HepG2 (cell line): Measurements from ENCODE around the gene C2orf81. TPM values are rescaled to one million over a fixed set of nuclear protein-coding genes. Genes with fewer than 3 reads are reported as not detected.

Experiments used
- ARID2 ChIP-seq: sonication (generic); formaldehyde crosslinking; IDR thresholded peaks from 2 replicates; pipeline ENCODE4 v1.8.1; 2022; ENCODE audit warnings: mild to moderate bottlenecking, missing genetic modification reagents, borderline replicate concordance
- E2F5 ChIP-seq: sonication (generic); formaldehyde crosslinking; conservative IDR thresholded peaks from 2 replicates; pipeline ENCODE4 v1.4.0; 2020; ENCODE audit warnings: missing genetic modification reagents
- EP300 ChIP-seq, 3 experiments: sonication (generic) in 1 of 3; formaldehyde crosslinking in 1 of 3; IDR thresholded peaks; 2 replicates each; pipeline versions ENCODE4 v1.5.1 to v1.6.1; 2011 to 2020; ENCODE audit warnings: low read depth in 2 of 3, low read length in 2 of 3, borderline replicate concordance in 1 of 3, improper control_type of control experiment in 1 of 3, mild to moderate bottlenecking in 1 of 3, missing genetic modification reagents in 1 of 3, moderate library complexity in 1 of 3
- HIVEP1 ChIP-seq: sonication (generic); formaldehyde crosslinking; IDR thresholded peaks from 2 replicates; pipeline ENCODE4 v1.4.0; 2020; ENCODE audit warnings: mild to moderate bottlenecking, missing genetic modification reagents
- HNRNPUL1 ChIP-seq: fragments of 200-400 bp; formaldehyde crosslinking; IDR thresholded peaks from 2 replicates; pipeline ENCODE4 v1.6.1; 2017; ENCODE audit warnings: low read depth, mild to moderate bottlenecking, low read length, moderate library complexity
- MIER2 ChIP-seq: IDR thresholded peaks from 2 replicates; pipeline ENCODE4 v1.6.1; 2016; ENCODE audit warnings: missing biosample characterization, missing genetic modification reagents
- POLR2AphosphoS2 ChIP-seq: IDR thresholded peaks from 2 replicates; pipeline ENCODE4 v1.6.1; 2011; ENCODE audit warnings: low read depth, low read length, improper control_type of control experiment
- PRDM10 ChIP-seq: sonication (generic); formaldehyde crosslinking; IDR thresholded peaks from 2 replicates; pipeline ENCODE4 v1.4.0; 2020; ENCODE audit warnings: low read depth, missing genetic modification reagents
- RARG ChIP-seq: sonication (generic); formaldehyde crosslinking; IDR thresholded peaks from 2 replicates; pipeline ENCODE4 v1.4.0; 2020; ENCODE audit warnings: low read depth, mild to moderate bottlenecking, missing genetic modification reagents
- SP140L ChIP-seq: sonication (generic); formaldehyde crosslinking; IDR thresholded peaks from 2 replicates; pipeline ENCODE4 v1.4.0; 2020; ENCODE audit warnings: missing genetic modification reagents, borderline replicate concordance
- SRSF9 ChIP-seq: fragments of 200-400 bp; formaldehyde crosslinking; IDR thresholded peaks from 2 replicates; pipeline ENCODE4 v1.6.1; 2018; ENCODE audit warnings: borderline replicate concordance, mild to moderate bottlenecking, low read depth, low read length; ENCODE audit not compliant: insufficient read depth, poor library complexity, severe bottlenecking
- TSC22D2 ChIP-seq: sonication (generic); formaldehyde crosslinking; IDR thresholded peaks from 2 replicates; pipeline ENCODE4 v1.5.1; 2020; ENCODE audit warnings: missing genetic modification reagents, mild to moderate bottlenecking, borderline replicate concordance
- ZBTB49 ChIP-seq: sonication (generic); formaldehyde crosslinking; IDR thresholded peaks from 2 replicates; pipeline ENCODE4 v1.4.0; 2020; ENCODE audit warnings: missing genetic modification reagents, borderline replicate concordance
- ZFP37 ChIP-seq: sonication (generic); formaldehyde crosslinking; IDR thresholded peaks from 2 replicates; pipeline ENCODE4 v1.4.0; 2020; ENCODE audit warnings: missing genetic modification reagents, borderline replicate concordance
- ZFX ChIP-seq: sonication (generic); formaldehyde crosslinking; IDR thresholded peaks from 2 replicates; pipeline ENCODE4 v1.4.0; 2020; ENCODE audit warnings: mild to moderate bottlenecking, low read depth, missing genetic modification reagents, moderate library complexity
- ZFYVE20 ChIP-seq: sonication (generic); formaldehyde crosslinking; IDR thresholded peaks from 2 replicates; pipeline ENCODE4 v1.8.0; 2023; ENCODE audit warnings: low read depth, mild to moderate bottlenecking, moderate library complexity, missing genetic modification reagents, borderline replicate concordance
- ZKSCAN1 ChIP-seq: fragments of 150-350 bp; IDR thresholded peaks from 2 replicates; pipeline ENCODE4 v1.6.1; 2014; ENCODE audit warnings: low read length
- ZNF224 ChIP-seq: sonication (generic); formaldehyde crosslinking; IDR thresholded peaks from 2 replicates; pipeline ENCODE4 v1.5.0; 2020; ENCODE audit warnings: mild to moderate bottlenecking, missing genetic modification reagents
- ZNF30 ChIP-seq: sonication (generic); formaldehyde crosslinking; IDR thresholded peaks from 2 replicates; pipeline ENCODE4 v1.5.0; 2020; ENCODE audit warnings: mild to moderate bottlenecking, missing genetic modification reagents
- ZNF780A ChIP-seq: sonication (generic); formaldehyde crosslinking; IDR thresholded peaks from 2 replicates; pipeline ENCODE4 v1.8.0; 2022; ENCODE audit warnings: mild to moderate bottlenecking, missing genetic modification reagents, moderate library complexity
- ZNF781 ChIP-seq: sonication (generic); formaldehyde crosslinking; IDR thresholded peaks from 2 replicates; pipeline ENCODE4 v1.5.1; 2020; ENCODE audit warnings: borderline replicate concordance, mild to moderate bottlenecking, missing genetic modification reagents; ENCODE audit errors: not compliant biosample characterization
- polyA plus RNA-seq, 8 experiments: library from polyadenylated mRNA; depleted of rRNA in 3 of 8; stranded (reverse) in 7 of 8; unstranded in 1 of 8; fragments of >200 nt; fragmentation: Illumina TruSeq in 4 of 8; extraction: Trizol in 4 of 8; gene quantifications; 2 replicates each; pipeline versions ENCODE4 v1.2.1 to v1.2.3, GENCODE V29; 2011 to 2016; ENCODE audit warnings: low read depth in 4 of 8, missing spikeins in 1 of 8, mixed read lengths in 1 of 8; ENCODE audit not compliant: insufficient read depth in 1 of 8
- total RNA-seq, 5 experiments: library from RNA; depleted of rRNA; stranded (reverse); fragments of >200 nt; fragmentation: Illumina TruSeq; extraction: Trizol; gene quantifications; 2 replicates each; pipeline ENCODE4 v1.2.3, GENCODE V29; 2016; ENCODE audit warnings: low read depth in 1 of 5

The C2orf81 gene
- total and polyA plus RNA-seq, 2 of the 13 experiments (the other 11 are each of a cell fraction or from before 2014, with no cell fraction given): 0.15 to 0.17 TPM

- TF ChIP-seq PRDM10 (CRISPR knock-in tag) (no peak; the same call in 1 of the 2 replicates), HNRNPUL1 (no peak), MIER2 (CRISPR knock-in tag) (no peak; the same call in 1 of the 2 replicates), ARID2 (CRISPR knock-in tag) (peak; percentile 93), SP140L (CRISPR knock-in tag) (no peak; the same call in 1 of the 2 replicates), ZKSCAN1 (no peak), ZNF780A (CRISPR knock-in tag) (no peak), ZNF781 (no peak), RARG (no peak), ZFYVE20 (CRISPR knock-in tag) (no peak), ZBTB49 (CRISPR knock-in tag) (0 out of 2 replicates have a peak, but pooled peaks have one; percentile 17), TSC22D2 (CRISPR knock-in tag) (0 out of 2 replicates have a peak, but pooled peaks have one; percentile 66), POLR2AphosphoS2 (no peak), HIVEP1 (no peak), EP300 (IDR thresholded peaks at IDR 0.05; ENCODE audit: low read depth in 2 of 2, low read length in 2 of 2) (no peak), EP300 (CRISPR knock-in tag; IDR thresholded peaks at IDR 0.05; ENCODE audit: borderline replicate concordance) (no peak), SRSF9 (no peak), ZNF30 (CRISPR knock-in tag) (no peak), ZFP37 (CRISPR knock-in tag) (no peak), ZNF224 (CRISPR knock-in tag) (no peak; the same call in 1 of the 2 replicates), E2F5 (CRISPR knock-in tag) (no peak), ZFX (peak; percentile 72)
Measured at GRCh38 chr2:74391580-74392448, 29.6 kb downstream of the C2orf81 start (continued).
